ENCODE measurements around the gene NIPAL1. TPM values are rescaled to one million over a fixed set of nuclear protein-coding genes. Genes with fewer than 3 reads are reported as not detected.

Gene NIPAL1
- polyA plus RNA-seq, 1 donor = 4.5 TPM

GRCh38 chr4:48027653-48028052, 11.1 kb downstream of the NIPAL1 start:
- no peak for DNase-seq (ENCODE audit: low read depth)

GRCh38 chr4:48028696-48029095, 12.1 kb downstream of the NIPAL1 start:
- DNase-seq (ENCODE audit: low read depth) = no peak

- DNase-seq (ENCODE audit: low read depth) = no peak
Observed at GRCh38 chr4:48030470-48030869, 13.9 kb downstream of the NIPAL1 start.

- no peak for DNase-seq (ENCODE audit: low read depth)
Observed at GRCh38 chr4:48031802-48032525, 15.4 kb downstream of the NIPAL1 start.

- DNase-seq (ENCODE audit: low read depth) = no peak
Observed at GRCh38 chr4:48032721-48033120, 16.1 kb downstream of the NIPAL1 start.

- no peak for DNase-seq (ENCODE audit: low read depth)
Observed at GRCh38 chr4:48033412-48033811, 16.8 kb downstream of the NIPAL1 start.

GRCh38 chr4:48033825-48034413, 17.3 kb downstream of the NIPAL1 start:
- no peak for DNase-seq (ENCODE audit: low read depth)

- DNase-seq (ENCODE audit: low read depth) = no peak
Observed at GRCh38 chr4:48035952-48036351, 19.4 kb downstream of the NIPAL1 start.

GRCh38 chr4:48037117-48037462, 20.5 kb downstream of the NIPAL1 start:
- DNase-seq (ENCODE audit: low read depth) = no peak

GRCh38 chr4:48038666-48039065, 22.1 kb downstream of the NIPAL1 start:
- DNase-seq (ENCODE audit: low read depth) = no peak

GRCh38 chr4:48039561-48039960, 23.0 kb downstream of the NIPAL1 start:
- no peak for DNase-seq (ENCODE audit: low read depth)

- no peak for DNase-seq (ENCODE audit: low read depth)
Observed at GRCh38 chr4:48041535-48042137, 25.1 kb downstream of the NIPAL1 start.

- no peak for DNase-seq (ENCODE audit: low read depth)
Observed at GRCh38 chr4:48042979-48043461, 26.4 kb downstream of the NIPAL1 start.

- DNase-seq (ENCODE audit: low read depth) = no peak
Observed at GRCh38 chr4:48043504-48043903, 26.9 kb downstream of the NIPAL1 start.

GRCh38 chr4:48044298-48044697, 27.7 kb downstream of the NIPAL1 start:
- DNase-seq (ENCODE audit: low read depth) = no peak

GRCh38 chr4:48046059-48046458, 29.5 kb downstream of the NIPAL1 start:
- DNase-seq (ENCODE audit: low read depth) = no peak

GRCh38 chr4:48047421-48047844, 30.9 kb downstream of the NIPAL1 start:
- no peak for DNase-seq (ENCODE audit: low read depth)

GRCh38 chr4:48047896-48048295, 31.3 kb downstream of the NIPAL1 start:
- no peak for DNase-seq (ENCODE audit: low read depth)

GRCh38 chr4:48049483-48049882, 32.9 kb downstream of the NIPAL1 start:
- no peak for DNase-seq (ENCODE audit: low read depth)

GRCh38 chr4:48051078-48051477, 34.5 kb downstream of the NIPAL1 start:
- no peak for DNase-seq (ENCODE audit: low read depth)

- no peak for DNase-seq (ENCODE audit: low read depth)
Observed at GRCh38 chr4:48058617-48059530, 42.3 kb downstream of the NIPAL1 start.

- DNase-seq (ENCODE audit: low read depth) = no peak
Observed at GRCh38 chr4:48064349-48064748, 47.8 kb downstream of the NIPAL1 start.

Measured in forelimb muscle (tissue), 1 donor.